ENCODE measurements around the gene PTOV1.

The PTOV1 gene

DNA sequence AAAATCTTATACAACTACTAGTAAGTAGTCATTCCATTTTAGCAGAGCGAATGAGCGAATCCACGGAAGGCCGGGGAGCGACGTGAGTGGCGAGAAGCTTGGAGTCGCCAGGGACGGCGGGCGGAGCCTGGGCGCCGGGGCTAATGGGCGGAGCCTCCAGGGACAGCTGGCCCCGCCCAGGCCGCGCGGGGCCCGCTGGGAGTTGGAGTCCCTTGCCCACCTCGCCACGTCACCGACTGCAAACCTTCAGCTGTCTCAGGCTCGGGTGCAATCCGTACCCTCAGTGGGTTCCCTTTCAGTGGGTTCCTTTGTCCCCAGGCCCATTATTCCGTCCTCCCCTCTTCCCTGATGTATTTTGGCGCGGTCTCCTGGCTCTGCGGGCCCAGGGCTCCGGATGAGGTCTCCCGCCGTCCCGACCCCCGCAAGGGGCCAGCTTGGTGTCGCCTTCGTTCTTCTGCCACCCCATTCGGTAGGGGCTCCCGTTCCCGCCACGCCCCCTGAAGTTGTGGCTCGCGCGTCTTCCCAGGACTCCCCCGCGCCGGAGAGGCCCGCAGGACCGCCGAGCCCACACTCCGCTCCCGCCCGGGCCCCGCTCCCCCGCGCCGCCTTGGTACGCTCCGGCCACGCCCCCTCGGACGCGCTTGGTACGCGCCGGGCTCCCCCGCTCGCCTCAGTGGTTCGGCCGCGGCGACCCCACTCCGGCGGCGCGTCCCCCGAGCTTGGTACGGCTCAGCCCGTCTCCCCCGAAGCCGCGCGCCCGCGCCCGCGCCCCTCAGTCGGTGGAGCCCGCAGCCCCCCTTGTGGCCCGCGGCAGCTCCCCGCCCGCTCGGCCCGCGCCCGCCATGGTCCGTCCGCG lies at the start of gene PTOV1:
PTOV1 (plus strand) TSS at position 673 of the 856 bp plus-strand sequence.
- DNase-seq, result peak; percentile 86

DNA sequence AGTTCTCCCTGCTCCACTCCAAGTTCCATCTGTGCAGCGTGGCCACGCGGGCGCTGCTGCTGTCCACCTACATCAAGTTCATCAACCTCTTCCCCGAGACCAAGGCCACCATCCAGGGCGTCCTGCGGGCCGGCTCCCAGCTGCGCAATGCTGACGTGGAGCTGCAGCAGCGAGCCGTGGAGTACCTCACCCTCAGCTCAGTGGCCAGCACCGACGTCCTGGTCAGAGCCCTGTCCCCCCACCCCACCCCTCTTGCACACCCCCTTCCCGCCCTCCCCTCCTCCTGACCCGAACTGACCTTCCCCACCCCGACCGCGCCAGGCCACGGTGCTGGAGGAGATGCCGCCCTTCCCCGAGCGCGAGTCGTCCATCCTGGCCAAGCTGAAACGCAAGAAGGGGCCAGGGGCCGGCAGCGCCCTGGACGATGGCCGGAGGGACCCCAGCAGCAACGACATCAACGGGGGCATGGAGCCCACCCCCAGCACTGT lies 49.5 kb upstream of the PTOV1 start:
- no peak for DNase-seq

DNA sequence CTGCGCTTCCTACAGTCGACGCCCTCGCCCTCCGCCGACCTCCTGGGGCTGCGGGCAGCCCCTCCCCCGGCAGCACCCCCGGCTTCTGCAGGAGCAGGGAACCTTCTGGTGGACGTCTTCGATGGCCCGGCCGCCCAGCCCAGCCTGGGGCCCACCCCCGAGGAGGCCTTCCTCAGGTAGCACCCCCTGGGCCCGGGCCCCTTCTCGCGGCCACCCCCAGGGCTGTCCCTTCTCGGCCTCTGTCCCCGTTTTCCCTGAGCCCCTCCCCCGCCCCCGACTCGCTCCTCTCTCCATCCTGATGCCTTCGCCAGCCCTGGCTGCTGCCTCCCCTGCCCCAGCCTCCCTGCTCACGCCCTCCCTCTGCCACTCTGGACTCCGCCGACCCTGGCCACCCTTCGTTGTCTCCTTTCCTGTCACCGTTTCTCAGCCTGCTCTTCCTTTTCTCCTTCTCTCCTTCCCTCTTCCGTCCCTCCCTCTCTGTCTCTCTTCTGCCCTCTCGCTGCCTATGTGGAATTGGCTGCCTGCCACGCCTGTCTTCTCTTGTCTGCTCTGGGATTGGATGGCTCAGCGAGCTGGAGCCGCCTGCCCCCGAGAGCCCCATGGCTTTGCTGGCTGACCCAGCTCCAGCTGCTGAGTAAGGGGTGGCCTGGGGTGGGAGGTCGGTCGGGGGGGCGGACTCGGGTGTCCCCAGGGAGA lies 48.8 kb upstream of the PTOV1 start:
- no peak for DNase-seq

DNA sequence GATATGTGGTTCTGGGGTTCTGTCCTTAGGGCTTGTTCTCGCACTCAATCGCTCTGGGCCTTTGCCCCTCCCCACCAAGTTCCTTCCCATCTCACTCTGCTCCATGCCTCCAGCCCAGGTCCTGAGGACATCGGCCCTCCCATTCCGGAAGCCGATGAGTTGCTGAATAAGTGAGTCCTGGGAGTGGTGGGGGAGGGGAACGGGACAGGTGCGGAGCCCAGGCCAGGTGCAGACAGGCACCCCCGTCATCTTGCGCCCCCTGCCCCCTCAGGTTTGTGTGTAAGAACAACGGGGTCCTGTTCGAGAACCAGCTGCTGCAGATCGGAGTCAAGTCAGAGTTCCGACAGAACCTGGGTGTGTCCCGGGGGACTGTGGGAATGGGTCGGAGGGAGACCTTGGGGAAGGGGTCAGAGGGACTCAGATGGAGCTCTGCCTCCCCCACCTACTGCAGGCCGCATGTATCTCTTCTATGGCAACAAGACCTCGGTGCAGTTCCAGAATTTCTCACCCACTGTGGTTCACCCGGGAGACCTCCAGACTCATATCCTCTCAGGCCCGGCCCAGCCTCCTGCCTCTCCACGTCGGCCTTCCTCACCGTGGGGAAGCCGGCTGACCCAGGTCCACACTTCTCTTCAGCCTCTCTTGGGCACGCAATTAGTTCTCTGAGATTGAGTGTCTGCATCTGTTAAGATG lies 48.0 kb upstream of the PTOV1 start:
- DNase-seq, result no peak

DNA sequence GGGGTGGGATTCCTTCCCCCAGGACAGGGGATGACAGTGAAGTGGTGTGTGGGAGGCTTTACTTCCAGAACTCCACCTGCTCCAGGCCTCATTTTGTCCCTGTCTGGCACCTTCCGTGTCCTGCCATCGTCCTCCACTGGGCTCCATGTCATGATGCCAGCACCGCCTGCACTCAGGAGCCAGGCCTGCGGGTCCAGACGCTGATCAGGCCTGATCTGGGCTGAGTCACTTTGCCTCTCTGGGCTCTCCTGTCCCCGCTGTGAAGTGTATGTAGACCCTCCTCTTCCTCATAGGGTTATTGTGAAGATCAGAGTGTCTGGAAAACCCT lies 47.5 kb upstream of the PTOV1 start:
- no peak for DNase-seq

DNA sequence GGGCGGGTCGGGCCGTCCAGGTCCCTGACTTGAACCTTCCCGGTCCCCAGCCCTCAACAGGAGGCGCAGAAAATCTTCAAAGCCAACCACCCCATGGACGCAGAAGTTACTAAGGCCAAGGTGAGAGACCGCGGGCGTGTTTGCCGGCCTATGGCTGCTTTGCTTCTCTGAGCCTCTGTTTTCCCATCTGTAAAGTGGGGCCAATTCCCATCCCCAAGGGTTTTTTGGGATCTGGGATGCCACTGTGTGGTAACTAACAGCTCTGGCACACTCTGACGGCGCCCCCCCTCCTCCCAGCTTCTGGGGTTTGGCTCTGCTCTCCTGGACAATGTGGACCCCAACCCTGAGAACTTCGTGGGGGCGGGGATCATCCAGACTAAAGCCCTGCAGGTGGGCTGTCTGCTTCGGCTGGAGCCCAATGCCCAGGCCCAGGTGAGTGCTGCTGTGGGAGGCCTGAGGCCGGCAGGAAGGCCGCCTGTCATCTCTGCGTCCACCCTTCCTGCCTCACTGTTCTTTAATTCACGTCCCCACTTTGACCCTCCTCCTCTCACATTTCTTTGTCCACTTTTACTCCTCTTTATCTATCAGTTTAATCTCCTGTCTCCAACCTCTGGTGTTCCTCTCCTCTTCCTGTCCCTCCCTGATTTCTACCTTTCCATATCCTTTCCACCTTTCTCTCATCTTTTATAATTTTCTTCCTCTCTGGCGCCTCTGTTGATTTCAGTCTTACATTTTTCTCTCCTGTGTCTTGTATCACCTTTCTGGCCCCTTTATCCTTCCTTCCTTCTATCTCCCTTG lies 44.9 kb upstream of the PTOV1 start:
- no peak for DNase-seq

DNA sequence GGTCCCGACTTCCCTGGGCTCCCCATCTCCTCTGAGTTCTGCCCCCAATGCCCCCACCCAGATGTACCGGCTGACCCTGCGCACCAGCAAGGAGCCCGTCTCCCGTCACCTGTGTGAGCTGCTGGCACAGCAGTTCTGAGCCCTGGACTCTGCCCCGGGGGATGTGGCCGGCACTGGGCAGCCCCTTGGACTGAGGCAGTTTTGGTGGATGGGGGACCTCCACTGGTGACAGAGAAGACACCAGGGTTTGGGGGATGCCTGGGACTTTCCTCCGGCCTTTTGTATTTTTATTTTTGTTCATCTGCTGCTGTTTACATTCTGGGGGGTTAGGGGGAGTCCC lies 44.4 kb upstream of the PTOV1 start:
- DNase-seq, result no peak

DNA sequence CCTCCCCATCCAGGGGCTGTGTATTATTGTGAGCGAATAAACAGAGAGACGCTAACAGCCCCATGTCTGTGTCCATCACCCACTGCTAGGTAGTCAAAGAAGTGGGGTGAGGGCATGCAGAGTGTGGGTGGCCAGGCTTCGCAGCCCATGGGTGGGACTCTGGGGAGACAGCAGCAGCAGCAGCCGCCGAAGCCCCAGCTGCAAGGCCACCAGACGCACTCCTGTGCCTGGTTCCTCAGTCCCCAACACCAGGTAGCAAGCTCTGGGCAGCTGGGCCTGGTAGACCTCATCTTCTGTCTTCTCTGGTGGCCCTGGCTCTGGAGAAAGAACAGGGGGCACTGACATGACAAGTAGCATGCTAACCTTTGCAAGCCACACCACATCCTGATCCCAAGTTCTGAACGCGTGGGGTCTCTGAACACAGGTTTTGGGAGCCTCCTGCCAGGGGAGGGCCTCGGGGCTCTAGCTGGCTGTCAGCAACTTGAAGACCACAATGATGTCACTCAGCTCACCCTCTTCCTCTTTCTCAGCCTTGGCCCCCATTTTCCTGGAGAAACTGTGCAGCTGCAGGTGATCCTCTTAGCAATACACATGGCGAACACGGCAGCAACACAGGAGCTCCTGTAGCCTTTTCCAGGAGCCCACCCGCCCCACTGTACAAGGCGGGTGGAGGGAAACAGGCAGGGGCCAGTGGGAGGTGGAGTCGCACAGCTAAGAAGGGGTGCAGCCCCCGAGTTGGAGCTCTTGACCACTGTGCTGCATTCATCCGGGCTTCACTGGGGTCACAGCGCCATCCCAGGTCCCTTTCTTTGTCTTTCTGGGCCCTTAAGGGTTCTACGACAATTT lies 43.7 kb upstream of the PTOV1 start:
- DNase-seq, result no peak

DNA sequence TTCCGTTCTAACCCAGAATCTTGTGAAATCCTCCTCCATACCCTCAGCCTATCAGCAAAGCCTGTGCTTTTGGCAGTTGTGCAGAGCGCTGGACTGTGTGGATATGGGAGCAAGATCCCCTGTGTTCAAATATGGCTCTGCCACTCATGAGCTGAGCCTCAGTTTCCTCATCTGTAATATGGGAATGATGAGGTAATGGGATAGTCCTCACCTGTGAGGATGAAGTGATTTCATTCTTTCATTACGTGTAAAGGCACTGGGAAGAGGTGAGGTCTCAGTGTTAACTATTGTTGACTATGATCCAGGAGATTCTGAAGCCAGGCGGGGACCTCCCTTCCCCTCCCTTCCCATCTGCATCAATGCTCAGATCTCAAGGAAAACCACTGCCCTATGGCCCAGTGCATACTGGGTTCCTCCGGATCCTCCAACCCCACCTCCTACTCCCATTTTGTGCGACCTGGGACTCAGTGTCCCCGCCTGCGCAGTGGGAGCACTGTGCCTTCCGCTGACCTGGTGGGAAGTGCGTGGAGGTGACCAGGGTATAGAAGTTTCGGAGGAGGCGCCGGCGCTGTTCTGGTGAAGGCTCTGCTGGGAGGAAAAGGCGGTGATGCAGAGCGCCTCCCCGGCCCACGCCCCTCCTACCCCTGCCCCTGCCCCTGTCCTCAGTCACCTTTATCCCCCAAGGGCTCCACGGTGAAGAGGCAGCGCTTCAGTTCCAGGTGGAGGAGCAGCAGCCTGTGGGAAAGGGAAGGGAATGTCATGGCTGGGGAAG lies 42.9 kb upstream of the PTOV1 start:
- DNase-seq, result no peak

DNA sequence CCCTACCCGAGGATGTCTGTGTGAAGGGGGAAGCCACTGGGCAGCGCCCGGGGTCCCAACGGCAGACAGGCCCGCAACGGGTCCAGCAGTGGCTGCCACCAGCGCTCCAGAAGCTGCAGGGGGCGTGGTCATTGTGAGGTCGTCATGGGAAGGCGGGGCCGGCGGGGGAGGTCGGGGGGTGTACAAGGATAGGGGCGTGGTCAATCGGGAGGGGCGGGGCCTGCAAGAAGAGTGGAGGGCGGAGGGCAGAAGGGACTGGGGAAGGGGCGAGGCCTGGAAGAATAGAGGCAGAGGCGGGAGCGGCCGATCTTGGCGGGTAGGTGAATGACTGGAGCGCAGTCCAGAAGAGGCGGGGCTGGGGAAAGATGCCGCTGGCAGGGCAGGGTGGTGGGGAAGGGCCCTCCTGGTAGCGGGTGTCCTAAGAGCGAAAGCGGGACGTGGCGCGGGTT lies 42.2 kb upstream of the PTOV1 start:
- peak; percentile 88 for DNase-seq

DNA sequence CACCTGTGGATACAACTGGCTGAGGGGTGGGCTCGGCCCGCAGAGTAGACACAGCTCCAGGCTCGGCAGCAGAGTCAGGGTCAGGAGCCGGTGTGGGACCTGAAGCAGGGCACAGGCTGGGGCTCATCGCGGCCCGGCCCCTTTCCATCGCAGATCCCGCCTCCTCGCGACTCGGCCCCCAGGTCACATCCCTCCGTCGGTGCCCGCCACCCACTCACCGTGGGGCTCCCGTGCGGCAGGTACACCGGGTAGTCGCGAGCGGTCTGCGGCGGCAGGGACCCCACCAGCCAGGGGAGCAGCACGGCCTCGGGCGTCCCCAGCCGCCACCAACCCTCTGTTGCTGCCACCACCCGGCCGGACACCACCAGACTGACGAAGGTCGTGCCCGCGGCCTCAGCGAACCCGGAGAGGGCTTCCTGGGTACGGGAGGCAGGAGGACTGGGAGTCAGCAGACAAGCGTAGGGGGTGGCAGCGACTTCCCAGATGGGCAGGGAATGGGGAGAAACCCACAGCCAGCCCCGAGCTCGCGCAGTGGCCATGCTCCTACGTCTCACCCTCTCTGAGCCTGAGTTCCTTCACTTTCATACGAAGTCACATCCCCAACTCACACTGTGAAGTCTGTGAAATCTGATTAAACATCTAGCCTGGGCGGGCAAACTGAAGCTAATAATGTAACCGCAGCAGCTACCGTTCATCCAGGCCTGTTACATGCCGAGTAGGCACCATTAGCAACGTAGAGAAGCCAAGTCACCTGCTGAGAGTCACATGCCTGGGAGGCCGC lies 41.6 kb upstream of the PTOV1 start:
- peak; percentile 44 for DNase-seq

DNA sequence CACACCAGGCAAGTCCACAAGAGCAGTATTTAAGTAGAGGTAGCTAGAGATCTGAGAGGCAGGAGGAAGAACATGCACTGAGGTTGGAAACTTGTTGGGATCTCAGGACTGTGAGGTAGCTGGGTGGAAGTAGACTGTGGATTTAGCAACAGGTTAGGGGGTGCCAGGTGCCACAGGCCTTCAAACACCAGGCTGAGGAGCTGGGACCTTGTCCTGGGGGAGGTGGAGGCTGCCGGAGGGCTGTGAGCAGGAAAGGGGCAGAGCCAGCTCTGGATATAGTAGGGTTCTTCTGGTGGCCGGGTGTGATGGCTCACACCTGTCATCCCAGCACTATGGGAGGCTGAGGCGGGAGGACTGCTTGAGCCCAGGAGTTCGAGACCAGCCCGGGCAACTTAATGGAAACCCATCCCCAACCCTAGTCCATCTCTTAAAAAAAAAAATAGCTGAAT lies 41.0 kb upstream of the PTOV1 start:
- no peak for DNase-seq

DNA sequence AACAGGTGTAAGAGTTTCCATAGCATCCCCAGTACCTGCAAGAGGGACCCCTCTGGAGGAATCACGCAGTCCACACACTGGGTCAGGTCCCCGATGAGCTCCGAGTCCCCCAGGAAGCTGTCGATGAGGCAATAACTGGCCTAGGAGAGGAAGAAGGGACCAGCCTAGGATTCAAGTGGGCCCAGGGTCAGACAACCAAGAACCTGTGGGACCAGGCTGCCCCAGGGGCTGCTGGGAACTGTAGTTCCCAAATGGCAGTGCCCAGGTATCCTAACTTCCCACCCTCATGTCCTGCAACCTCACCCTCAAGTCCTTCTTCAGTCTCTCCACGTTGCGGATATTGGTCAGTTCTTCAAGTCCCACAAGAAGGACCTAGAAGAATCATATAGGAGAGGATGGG lies 39.6 kb upstream of the PTOV1 start:
- no peak for DNase-seq

DNA sequence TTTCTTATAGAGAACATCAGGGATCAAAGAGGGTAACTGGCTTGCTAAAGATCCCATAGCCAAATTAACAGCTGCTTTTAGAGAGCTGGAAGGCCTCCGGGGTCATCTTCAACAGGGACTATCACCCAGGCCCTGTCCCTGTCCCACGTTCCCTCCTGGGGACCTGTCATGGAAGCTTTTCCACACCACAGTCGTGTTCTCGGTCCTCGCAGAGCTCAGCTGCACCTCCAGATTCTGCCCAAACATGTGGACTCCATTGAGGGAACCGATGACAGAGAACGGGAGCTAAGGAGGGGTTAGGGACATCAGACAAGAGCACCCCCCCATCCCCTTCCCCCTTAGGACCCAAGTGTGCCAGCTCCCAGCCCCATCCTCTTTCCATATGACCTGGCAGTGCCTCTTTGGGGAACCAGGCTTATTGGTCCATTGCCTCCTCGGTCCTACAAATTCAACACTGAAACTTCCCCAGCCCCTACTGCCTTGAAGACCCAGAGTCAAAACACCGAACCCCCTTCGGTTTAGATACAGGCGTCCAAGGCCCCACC lies 38.4 kb upstream of the PTOV1 start:
- DNase-seq, result no peak

DNA sequence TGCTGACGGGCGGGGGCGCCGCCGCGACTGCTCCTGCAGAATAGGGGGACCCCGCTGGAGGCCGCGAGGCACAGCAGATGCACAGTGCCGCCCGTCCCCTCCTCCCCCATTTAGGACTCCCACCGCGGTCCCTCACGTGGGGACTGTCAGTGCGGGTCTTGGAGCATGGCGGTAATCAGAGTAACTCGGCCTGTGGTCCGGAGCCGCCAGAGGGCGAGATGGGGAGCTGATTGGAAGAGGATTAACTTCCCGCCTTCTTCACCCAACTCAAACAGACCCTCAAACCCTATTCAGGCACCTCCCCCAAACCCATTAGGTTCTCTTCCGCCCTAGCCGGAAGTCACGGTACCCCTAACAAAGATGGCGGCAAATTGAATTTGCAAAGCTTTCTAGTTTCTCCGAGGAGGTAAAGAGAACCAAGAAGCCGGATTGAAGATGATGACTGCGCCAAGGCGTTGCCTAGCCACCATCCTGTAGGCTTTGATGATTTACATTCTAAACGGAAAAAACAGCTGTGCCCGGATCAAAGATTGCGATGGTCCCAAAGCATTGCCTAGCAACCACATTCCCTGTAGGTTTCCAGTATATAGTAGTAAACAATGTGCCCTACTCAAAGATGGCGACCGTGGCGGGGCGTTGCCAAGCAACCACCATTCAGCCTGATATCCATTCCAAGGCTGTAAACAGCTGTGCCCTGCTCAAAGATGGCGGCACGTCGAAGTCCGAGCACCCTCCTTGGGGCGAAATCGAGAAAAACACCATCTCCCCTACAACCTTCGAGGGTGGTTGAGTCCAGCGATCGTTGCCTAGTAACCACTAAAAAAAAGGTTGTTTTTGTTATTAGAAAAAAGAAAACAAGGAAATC lies 37.7 kb upstream of the PTOV1 start, which contains the start of gene FUZ:
FUZ (minus strand) TSS at position 296 of the 865 bp plus-strand sequence; CDS start at position 110, 186 bp downstream.
- peak; percentile 80 for DNase-seq

DNA sequence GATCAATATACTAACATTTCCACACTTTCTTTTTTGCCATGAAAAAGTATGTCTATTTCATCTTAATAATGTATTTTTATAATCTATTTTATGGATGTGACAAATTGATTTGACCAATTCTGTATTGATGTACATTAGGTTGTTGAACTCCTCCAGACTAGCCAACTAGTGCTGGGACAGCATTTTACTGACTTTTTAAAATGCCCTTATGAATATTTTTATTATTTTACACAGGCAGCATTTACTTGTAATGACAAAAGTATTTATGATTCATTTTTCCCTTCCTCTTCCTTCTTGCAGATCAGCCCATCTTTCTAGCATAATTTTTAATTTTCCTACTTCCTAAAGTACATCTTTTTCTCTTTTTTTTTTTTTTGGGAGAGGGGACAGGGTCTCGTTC lies 36.9 kb upstream of the PTOV1 start:
- DNase-seq, result no peak

DNA sequence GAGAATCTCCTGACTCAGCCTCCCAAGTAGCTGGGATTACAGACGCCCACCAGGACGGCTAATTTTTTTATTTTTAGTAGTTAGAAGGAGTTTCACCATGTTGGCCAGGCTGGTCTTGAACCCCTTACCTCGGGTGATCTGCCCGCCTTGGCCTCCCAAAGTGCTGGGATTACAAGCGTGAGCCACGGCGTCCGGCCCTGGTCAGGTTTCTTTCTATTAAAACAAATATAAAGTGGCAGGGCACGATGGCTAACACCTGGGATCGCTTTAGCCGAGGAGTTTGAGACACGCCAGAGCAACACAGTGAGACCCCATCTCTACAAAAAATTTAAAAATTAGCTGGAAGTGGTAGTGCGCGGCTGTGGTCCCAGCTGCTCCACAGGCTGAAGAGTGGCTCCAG lies 34.4 kb upstream of the PTOV1 start:
- DNase-seq, result no peak

DNA sequence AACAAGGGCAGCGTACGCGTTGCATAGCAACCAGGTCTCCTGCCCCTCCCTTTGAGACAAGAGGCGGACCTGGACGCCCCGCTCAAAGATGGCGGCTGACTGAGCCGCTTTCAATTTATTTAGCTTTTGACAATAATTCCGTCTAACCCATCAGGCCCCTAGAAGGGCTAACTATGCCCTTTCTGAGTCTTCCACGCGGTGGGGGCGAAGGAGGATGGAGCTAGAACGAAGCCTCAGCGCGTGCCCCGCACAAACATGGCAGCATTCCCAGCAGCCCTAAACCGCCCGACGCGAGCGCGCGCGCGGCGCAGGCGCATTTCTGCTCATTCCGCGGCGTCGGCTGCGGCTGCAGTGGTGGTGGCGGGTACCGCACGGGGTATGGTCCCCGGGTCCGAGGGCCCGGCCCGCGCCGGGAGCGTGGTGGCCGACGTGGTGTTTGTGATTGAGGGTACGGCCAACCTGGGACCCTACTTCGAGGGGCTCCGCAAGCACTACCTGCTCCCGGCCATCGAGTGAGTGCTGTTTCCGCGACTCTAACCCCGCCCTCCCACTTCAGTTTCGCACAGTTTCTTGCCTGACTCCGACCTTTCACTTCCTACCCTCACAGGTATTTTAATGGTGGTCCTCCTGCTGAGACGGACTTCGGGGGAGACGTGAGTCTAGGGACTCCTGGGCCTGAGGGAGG lies 32.9 kb upstream of the PTOV1 start, which contains the start of gene MED25:
MED25 (plus strand) TSS at position 326 of the 685 bp plus-strand sequence; CDS start at position 379, 53 bp downstream.
- peak; percentile 79 for DNase-seq

Data from stimulated activated CD4-positive, alpha-beta T cell treated with anti-CD3 and anti-CD28 coated beads, Interleukin-12 subunit alpha, Interleukin-12 subunit beta, amount 100 ng/mL, for 4 hours (primary cell).